Measurements from ENCODE around the gene ZNF559. TPM values are rescaled to one million over a fixed set of nuclear protein-coding genes. Genes with fewer than 3 reads are reported as not detected.

The ZNF559 gene
- total and polyA plus RNA-seq, 2 of the 8 experiments (the other 6 are each of a cell fraction or from before 2014, with no cell fraction given): 10.2 to 17.6 TPM

DNA sequence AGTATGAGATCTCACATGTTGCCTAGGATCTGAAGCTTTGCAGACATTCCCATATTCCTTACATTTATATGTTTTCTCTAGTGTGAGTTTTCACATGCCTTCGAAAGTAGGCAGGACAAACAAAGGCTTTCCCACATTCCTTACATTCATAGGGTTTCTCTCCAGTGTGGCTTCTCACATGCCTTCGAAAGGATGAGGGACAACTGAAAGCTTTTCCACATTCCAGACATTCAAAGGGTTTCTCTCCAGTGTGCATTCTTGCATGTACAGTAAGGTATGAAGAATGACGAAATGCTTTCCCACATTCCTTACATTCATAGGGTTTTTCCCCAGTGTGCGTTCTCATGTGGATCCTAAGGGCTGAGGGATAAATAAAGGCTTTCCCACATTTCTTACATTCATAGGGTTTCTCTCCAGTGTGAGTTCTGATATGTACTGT is 28.5 kb upstream of the ZNF559 start:
- no peaks in the 10 kb centered on the region for H3K23me2 ChIP-seq (ENCODE audit: low read depth, low read length)
- H3K27ac ChIP-seq (ENCODE audit: low read depth, low read length): no peak overlapping the region
- no peak overlapping the region for H2BK15ac ChIP-seq (ENCODE audit: low read length)
- H3K79me1 ChIP-seq (ENCODE audit: low read depth, low read length): no peaks in the 10 kb centered on the region
- no peak overlapping the region for H2AK5ac ChIP-seq (ENCODE audit: low read depth, low read length)
- H3K4ac ChIP-seq (replicated peaks; ENCODE audit: insufficient read length, low read depth, low read length): no peak overlapping the region
- H3K79me2 ChIP-seq (ENCODE audit: control insufficient read depth in 1 of 2, insufficient read depth in 2 of 2, low read length in 2 of 2): no peaks in the 10 kb centered on the region
- no peaks in the 10 kb centered on the region for H4K20me1 ChIP-seq (replicated peaks in 1 of 2; ENCODE audit: control insufficient read depth in 1 of 2, insufficient read depth in 2 of 2, low read length in 2 of 2)
- no peaks in the 10 kb centered on the region for H3K4me1 ChIP-seq (replicated peaks in 1 of 4; ENCODE audit: control insufficient read depth in 3 of 4, insufficient read depth in 4 of 4, low read length in 3 of 4)
- no peak overlapping the region; the same call in 1 of the 2 replicates for H2BK5ac ChIP-seq (ENCODE audit: low read depth, low read length)
- no peaks in the 10 kb centered on the region for H3K27me3 ChIP-seq (replicated peaks in 1 of 4; ENCODE audit: control insufficient read depth in 3 of 4, extremely low read depth in 1 of 4, insufficient read depth in 3 of 4, low read length in 3 of 4)
- 93% methylated on average over 4 of the region's 4 CpGs; no CpG with 5 or more reads in 1 of the 2 experiments for WGBS, 2 experiments (ENCODE audit: extremely low coverage in 1 of 2, insufficient coverage in 1 of 2, insufficient read length in 1 of 2, insufficient replicate concordance in 2 of 2, low coverage in 1 of 2, low lambda C conversion rate in 2 of 2, missing lambda C conversion rate in 1 of 2)
- no peak overlapping the region for H2AFZ ChIP-seq (ENCODE audit: low read length)
- no peak overlapping the region for H2BK12ac ChIP-seq (ENCODE audit: low read depth, low read length)
- peaks cover 0 to 39% (median 13%) of the 10 kb centered on the region in 4 experiments; a peak in 5 of 8 replicates for H3K36me3 ChIP-seq (ENCODE audit: control insufficient read depth in 2 of 4, insufficient read depth in 4 of 4, low read length in 3 of 4)
- no peak overlapping the region for H3K56ac ChIP-seq (replicated peaks; ENCODE audit: insufficient read length, low read depth, low read length)
- no peak overlapping the region for H3K23ac ChIP-seq (ENCODE audit: insufficient read length)
- POLR2A ChIA-PET (ENCODE audit: partially characterized antibody): no interaction called here
- H3K18ac ChIP-seq (ENCODE audit: extremely low read depth, low read length): no peak overlapping the region
- CTCF ChIA-PET (ENCODE audit: partially characterized antibody): no interaction called here
- peaks cover 64 to 79% of the 10 kb centered on the region in 2 experiments for H3K9me3 ChIP-seq (ENCODE audit: insufficient read depth in 2 of 2, low read depth in 1 of 2, low read length in 1 of 2)
- H4K91ac ChIP-seq (replicated peaks; ENCODE audit: insufficient read length, low read length): no peak overlapping the region
- H3K4me2 ChIP-seq (ENCODE audit: insufficient read depth in 1 of 2, low read depth in 2 of 2, low read length in 2 of 2): no peak overlapping the region
- FAIRE-seq (no peak), DNase-seq (ENCODE audit: low read depth in 1 of 2, low spot score in 2 of 2) (no peak)
- no peak overlapping the region for H2BK20ac ChIP-seq (ENCODE audit: low read length)
- H3K14ac ChIP-seq (ENCODE audit: insufficient read length): no peak overlapping the region
- no peak overlapping the region for H4K8ac ChIP-seq (ENCODE audit: extremely low read depth, insufficient read depth, low read length)
- H3K4me3 ChIP-seq (ENCODE audit: extremely low read depth in 1 of 4, insufficient read depth in 2 of 4, low read depth in 3 of 4, low read length in 4 of 4): no peak overlapping the region
- H2BK120ac ChIP-seq (replicated peaks; ENCODE audit: low read depth, low read length): no peak overlapping the region
- no peak overlapping the region for H3K9ac ChIP-seq (replicated peaks in 1 of 4; ENCODE audit: extremely low read depth in 1 of 4, low read depth in 3 of 4, low read length in 3 of 4)
- H4K5ac ChIP-seq (ENCODE audit: insufficient read length, low read depth, low read length): no peak overlapping the region
- TF ChIP-seq BCL11A (IDR thresholded peaks at IDR 0.05; ENCODE audit: low read depth in 2 of 2, low read length in 2 of 2) (no peak), EGR1 (IDR thresholded peaks at IDR 0.05; ENCODE audit: borderline replicate concordance, low read depth, low read length) (no peak), KDM5A (IDR thresholded peaks at IDR 0.05; ENCODE audit: low read length) (no peak), PHF8 (conservative IDR thresholded peaks at IDR 0.05; ENCODE audit: low read depth, low read length) (no peak), TEAD4 (IDR thresholded peaks at IDR 0.05; ENCODE audit: low read depth, low read length) (peak; percentile 3; the same call in 1 of the 2 replicates), USF2 (IDR thresholded peaks at IDR 0.05; ENCODE audit: low read length) (no peak), TBP (IDR thresholded peaks at IDR 0.05; ENCODE audit: low read depth, low read length) (no peak), KDM4A (IDR thresholded peaks at IDR 0.05; ENCODE audit: low read depth, low read length, severe bottlenecking) (no peak), RAD21 (IDR thresholded peaks at IDR 0.05 in 1 of 2, conservative IDR thresholded peaks at IDR 0.05 in 1 of 2; ENCODE audit: low read depth in 2 of 2, low read length in 2 of 2) (no peak), YY1 (IDR thresholded peaks at IDR 0.05; ENCODE audit: low read depth, low read length) (no peak), KDM1A (IDR thresholded peaks at IDR 0.05; ENCODE audit: borderline replicate concordance, low read length) (no peak), RNF2 (IDR thresholded peaks at IDR 0.05; ENCODE audit: borderline replicate concordance, low read depth, low read length, missing control alignments, poor library complexity, severe bottlenecking) (no peak), EZH2 (IDR thresholded peaks at IDR 0.05; ENCODE audit: low read depth, low read length, severe bottlenecking) (no peak)

Data from H1 (cell line).